A549 (cell line): ENCODE results near the gene CCDC171. TPM values are rescaled to one million over a fixed set of nuclear protein-coding genes. Genes with fewer than 3 reads are reported as not detected.

ENCODE experiments used
- ATAC-seq, 2 experiments: fragments of 200-7000 bp in 1 of 2; fragments of >200 bp in 1 of 2; cut with Nextera tagmentation in 1 of 2; cut with Tn5 transposase in 1 of 2; 3 replicates each; pipeline versions ENCODE4 v1.8.0 to v1.9.1; 2018 to 2020; ENCODE audit warnings: mild to moderate bottlenecking in 1 of 2, moderate library complexity in 1 of 2
- CTCF ChIA-PET: fragments of 300-600 bp; sonication (Branson Sonifier 250); formaldehyde crosslinking; extraction: SDS; loops from one replicate; lab custom pipeline; 2021; ENCODE audit warnings: antibody characterized with exemption, inconsistent platforms; lab: Yijun Ruan, JAX
- POLR2A ChIA-PET: fragments of 350-600 bp; formaldehyde crosslinking; extraction: SDS; loops from one replicate; lab custom pipeline; 2021; ENCODE audit warnings: antibody characterized with exemption, inconsistent platforms; lab: Yijun Ruan, JAX
- DNase-seq, 2 experiments: peaks; one replicate each; pipeline versions ENCODE4 v3.0.0 to v3.0.0-alpha.2; 2011 to 2016; ENCODE audit warnings: low read depth in 1 of 2, low spot score in 1 of 2
- FAIRE-seq: peaks from 2 replicates; lab custom pipeline; 2011; peaks lifted over from hg19 to GRCh38; lab: Jason Lieb, UNC
- H3K27ac ChIP-seq, 2 experiments: fragments of >200 bp; sonication (Bioruptor Twin); formaldehyde crosslinking; 3 replicates each; pipeline ENCODE4 v1.5.1; 2016 to 2017
- H3K4me1 ChIP-seq: fragments of >200 bp; sonication (Bioruptor Twin); formaldehyde crosslinking; 3 replicates; pipeline ENCODE4 v1.6.1; 2016
- H3K4me2 ChIP-seq: fragments of >200 bp; sonication (Bioruptor Twin); formaldehyde crosslinking; 3 replicates; pipeline ENCODE4 v1.6.1; 2016
- H3K4me3 ChIP-seq: fragments of >200 bp; sonication (Bioruptor Twin); formaldehyde crosslinking; 3 replicates; pipeline ENCODE4 v1.5.1; 2016
- H3K9me3 ChIP-seq: fragments of >200 bp; sonication (Bioruptor Twin); formaldehyde crosslinking; 3 replicates; pipeline ENCODE4 v1.6.1; 2016
- CHD2 ChIP-seq: fragments of 150-350 bp; IDR thresholded peaks from 2 replicates; pipeline ENCODE4 v1.6.1; 2014; ENCODE audit warnings: low read length; ENCODE audit not compliant: partially characterized antibody
- ESRRA ChIP-seq: fragments of 150-350 bp; IDR thresholded peaks from 2 replicates; pipeline ENCODE4 v1.6.1; 2014; ENCODE audit warnings: mild to moderate bottlenecking, low read length, borderline replicate concordance
- FOSB ChIP-seq: fragments of 250-450 bp; sonication (Bioruptor Pico); IDR thresholded peaks from 2 replicates; pipeline ENCODE4 v1.5.0; 2020; ENCODE audit warnings: mild to moderate bottlenecking, moderate library complexity
- FOSL2 ChIP-seq, 2 experiments: fragments of 450-650 bp in 1 of 2; fragments of >200 bp in 1 of 2; sonication (Bioruptor Twin) in 1 of 2; formaldehyde crosslinking; IDR thresholded peaks; 2 replicates each; pipeline versions ENCODE4 v1.5.0 to v1.6.1; 2016 to 2020; ENCODE audit warnings: mild to moderate bottlenecking in 1 of 2, moderate library complexity in 1 of 2
- HEYL ChIP-seq: fragments of 250-450 bp; sonication (Bioruptor Pico); IDR thresholded peaks from 2 replicates; pipeline ENCODE4 v1.8.0; 2021; ENCODE audit warnings: mild to moderate bottlenecking, moderate library complexity
- HOXB5 ChIP-seq: fragments of 250-450 bp; sonication (Bioruptor Pico); IDR thresholded peaks from 2 replicates; pipeline ENCODE4 v1.5.0; 2020; ENCODE audit warnings: mild to moderate bottlenecking, moderate library complexity
- JUNB ChIP-seq: fragments of >200 bp; sonication (Bioruptor Twin); formaldehyde crosslinking; IDR thresholded peaks from 2 replicates; pipeline ENCODE4 v1.6.1; 2016
- MYC ChIP-seq: IDR thresholded peaks from 2 replicates; pipeline ENCODE4 v1.6.1; 2012; ENCODE audit warnings: mild to moderate bottlenecking, inconsistent platforms, low read length, improper control_type of control experiment, borderline replicate concordance
- NR3C1 ChIP-seq: fragments of >200 bp; sonication (Bioruptor Twin); formaldehyde crosslinking; IDR thresholded peaks from 3 replicates; pipeline ENCODE4 v1.6.1; 2017
- POLR2AphosphoS2 ChIP-seq: conservative IDR thresholded peaks from 2 replicates; pipeline ENCODE4 v1.6.1; 2012; ENCODE audit warnings: low read length, improper control_type of control experiment, inconsistent platforms
- ZC3H11A ChIP-seq: fragments of 450-650 bp; IDR thresholded peaks from 2 replicates; pipeline ENCODE4 v1.6.1; 2014; ENCODE audit warnings: antibody characterized with exemption, mild to moderate bottlenecking
- WGBS: methylation state at CpG from one replicate; pipeline ENCODE4 v1.1.6; 2017; ENCODE audit errors: missing lambda C conversion rate; 5-methylcytosine and 5-hydroxymethylcytosine counted together
- polyA plus RNA-seq, 4 experiments: library from polyadenylated mRNA; depleted of rRNA in 3 of 4; stranded (reverse); fragments of >200 nt; fragmentation: RNase III in 1 of 4; extraction: RNeasy Plus Mini Kit Qiagen cat#74134 plus additional on column Dnase treatment in 1 of 4; gene quantifications; 2 replicates in 3 of 4; 3 replicates in 1 of 4; pipeline ENCODE4 v1.2.3, GENCODE V29; 2011 to 2017
- TF ChIP-seq, protein P1 (sequence below): fragments of 250-450 bp; sonication (Bioruptor Pico); IDR thresholded peaks from 2 replicates; pipeline ENCODE4 v1.5.0; 2021; ENCODE audit warnings: mild to moderate bottlenecking, moderate library complexity, borderline replicate concordance
- TF ChIP-seq, protein P2 (sequence below): fragments of 450-650 bp; IDR thresholded peaks from 2 replicates; pipeline ENCODE4 v1.6.1; 2014; ENCODE audit warnings: antibody characterized with exemption
- TF ChIP-seq, protein P3 (sequence below): fragments of 200-600 bp; sonication (generic); IDR thresholded peaks from 2 replicates; pipeline ENCODE4 v1.6.1; 2016; ENCODE audit warnings: antibody characterized with exemption, mild to moderate bottlenecking, moderate library complexity

The CCDC171 gene
- polyA plus RNA-seq, 2 of the 4 experiments (the other 2 are of a cell fraction), result 0.88 to 1.3 TPM

DNA sequence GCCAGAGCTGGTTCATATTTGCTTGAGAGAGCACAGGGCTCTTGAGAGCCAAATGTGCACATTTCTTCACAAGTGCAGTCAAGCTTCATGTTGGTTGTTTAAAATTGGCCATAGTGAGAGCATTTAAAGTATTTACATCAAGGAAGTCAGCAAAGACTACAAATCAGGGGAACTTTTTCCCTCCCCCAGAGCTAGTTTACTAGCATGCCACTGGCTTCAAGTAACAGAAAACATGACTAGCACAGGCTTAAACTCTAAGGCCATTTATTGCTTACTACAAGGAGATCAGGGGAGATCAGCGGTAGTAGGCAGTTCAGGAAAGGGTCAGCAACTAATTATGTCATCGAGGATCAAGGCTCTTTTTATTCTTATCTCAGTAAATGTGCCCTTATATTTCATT, 11.0 kb upstream of the CCDC171 start:
- no peak for ATAC-seq
- no peak for DNase-seq
- Histone ChIP-seq H3K9me3 (no peaks in the 10 kb centered on the region), H3K4me2 (no peak overlapping the region), H3K27ac (no peak overlapping the region), H3K4me1 (peaks cover 16% of the 10 kb centered on the region), H3K4me3 (no peak overlapping the region)
- ChIA-PET POLR2A (no interaction called here), CTCF (interaction anchor here (1.3 to 1.8 kb wide), 2 partner anchors 9 to 11 kb away, joined by 3 to 5 read pairs; partner anchors contain the start of gene CCDC171)
- WGBS, result 45% methylated on average over 2 of the region's 2 CpGs
- no peak for FAIRE-seq
- no peak for TF ChIP-seq FOSB (CRISPR knock-in tag)
- TF ChIP-seq MYC, result no peak
- TF ChIP-seq, protein P1, sequence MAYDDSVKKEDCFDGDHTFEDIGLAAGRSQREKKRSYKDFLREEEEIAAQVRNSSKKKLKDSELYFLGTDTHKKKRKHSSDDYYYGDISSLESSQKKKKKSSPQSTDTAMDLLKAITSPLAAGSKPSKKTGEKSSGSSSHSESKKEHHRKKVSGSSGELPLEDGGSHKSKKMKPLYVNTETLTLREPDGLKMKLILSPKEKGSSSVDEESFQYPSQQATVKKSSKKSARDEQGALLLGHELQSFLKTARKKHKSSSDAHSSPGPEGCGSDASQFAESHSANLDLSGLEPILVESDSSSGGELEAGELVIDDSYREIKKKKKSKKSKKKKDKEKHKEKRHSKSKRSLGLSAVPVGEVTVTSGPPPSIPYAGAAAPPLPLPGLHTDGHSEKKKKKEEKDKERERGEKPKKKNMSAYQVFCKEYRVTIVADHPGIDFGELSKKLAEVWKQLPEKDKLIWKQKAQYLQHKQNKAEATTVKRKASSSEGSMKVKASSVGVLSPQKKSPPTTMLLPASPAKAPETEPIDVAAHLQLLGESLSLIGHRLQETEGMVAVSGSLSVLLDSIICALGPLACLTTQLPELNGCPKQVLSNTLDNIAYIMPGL (CRISPR knock-in tag), result no peak
- TF ChIP-seq FOSL2 (IDR thresholded peaks at IDR 0.05), result no peak
- TF ChIP-seq FOSL2 (CRISPR knock-in tag; IDR thresholded peaks at IDR 0.05), result no peak
- no peak for TF ChIP-seq ZC3H11A
- no peak for TF ChIP-seq ESRRA
- TF ChIP-seq HOXB5 (CRISPR knock-in tag), result no peak

DNA sequence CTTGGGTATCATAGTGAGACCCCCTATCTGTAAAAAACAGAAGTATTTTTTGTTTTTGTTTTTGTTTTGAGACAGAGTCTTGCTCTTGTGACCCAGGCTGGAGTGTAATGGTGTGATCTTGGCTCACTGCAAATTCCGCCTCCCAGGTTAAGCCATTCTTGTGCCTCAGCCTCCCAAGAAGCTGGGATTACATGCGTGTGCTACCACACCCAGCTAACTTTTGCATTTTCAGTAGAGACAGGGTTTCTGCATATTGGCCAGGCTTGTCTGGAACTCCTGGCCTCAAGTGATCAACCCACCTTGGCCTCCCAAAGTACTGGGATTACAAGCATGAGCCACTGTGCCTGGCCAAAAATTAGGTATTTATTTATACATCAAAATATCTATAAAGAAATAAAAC, 10.2 kb upstream of the CCDC171 start:
- ChIA-PET CTCF (interaction anchor here (1.0 to 1.8 kb wide), 2 partner anchors 9 to 10 kb away, joined by 3 to 5 read pairs; partner anchors contain the start of gene CCDC171), POLR2A (interaction anchor here (0.8 to 2.4 kb wide), 3 partner anchors 10 to 32 kb away, joined by 3 to 15 read pairs (median 3); partner anchors contain the start of genes CCDC171 and PSIP1)
- WGBS, result 93% methylated on average over 2 of the region's 2 CpGs
- no peak for DNase-seq
- TF ChIP-seq ESRRA (no peak), NR3C1 (no peak), HOXB5 (CRISPR knock-in tag) (no peak), JUNB (no peak), CHD2 (no peak), POLR2AphosphoS2 (no peak), HEYL (CRISPR knock-in tag) (no peak)
- TF ChIP-seq, protein P2, sequence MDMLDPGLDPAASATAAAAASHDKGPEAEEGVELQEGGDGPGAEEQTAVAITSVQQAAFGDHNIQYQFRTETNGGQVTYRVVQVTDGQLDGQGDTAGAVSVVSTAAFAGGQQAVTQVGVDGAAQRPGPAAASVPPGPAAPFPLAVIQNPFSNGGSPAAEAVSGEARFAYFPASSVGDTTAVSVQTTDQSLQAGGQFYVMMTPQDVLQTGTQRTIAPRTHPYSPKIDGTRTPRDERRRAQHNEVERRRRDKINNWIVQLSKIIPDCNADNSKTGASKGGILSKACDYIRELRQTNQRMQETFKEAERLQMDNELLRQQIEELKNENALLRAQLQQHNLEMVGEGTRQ, result no peak
- TF ChIP-seq, protein P3, sequence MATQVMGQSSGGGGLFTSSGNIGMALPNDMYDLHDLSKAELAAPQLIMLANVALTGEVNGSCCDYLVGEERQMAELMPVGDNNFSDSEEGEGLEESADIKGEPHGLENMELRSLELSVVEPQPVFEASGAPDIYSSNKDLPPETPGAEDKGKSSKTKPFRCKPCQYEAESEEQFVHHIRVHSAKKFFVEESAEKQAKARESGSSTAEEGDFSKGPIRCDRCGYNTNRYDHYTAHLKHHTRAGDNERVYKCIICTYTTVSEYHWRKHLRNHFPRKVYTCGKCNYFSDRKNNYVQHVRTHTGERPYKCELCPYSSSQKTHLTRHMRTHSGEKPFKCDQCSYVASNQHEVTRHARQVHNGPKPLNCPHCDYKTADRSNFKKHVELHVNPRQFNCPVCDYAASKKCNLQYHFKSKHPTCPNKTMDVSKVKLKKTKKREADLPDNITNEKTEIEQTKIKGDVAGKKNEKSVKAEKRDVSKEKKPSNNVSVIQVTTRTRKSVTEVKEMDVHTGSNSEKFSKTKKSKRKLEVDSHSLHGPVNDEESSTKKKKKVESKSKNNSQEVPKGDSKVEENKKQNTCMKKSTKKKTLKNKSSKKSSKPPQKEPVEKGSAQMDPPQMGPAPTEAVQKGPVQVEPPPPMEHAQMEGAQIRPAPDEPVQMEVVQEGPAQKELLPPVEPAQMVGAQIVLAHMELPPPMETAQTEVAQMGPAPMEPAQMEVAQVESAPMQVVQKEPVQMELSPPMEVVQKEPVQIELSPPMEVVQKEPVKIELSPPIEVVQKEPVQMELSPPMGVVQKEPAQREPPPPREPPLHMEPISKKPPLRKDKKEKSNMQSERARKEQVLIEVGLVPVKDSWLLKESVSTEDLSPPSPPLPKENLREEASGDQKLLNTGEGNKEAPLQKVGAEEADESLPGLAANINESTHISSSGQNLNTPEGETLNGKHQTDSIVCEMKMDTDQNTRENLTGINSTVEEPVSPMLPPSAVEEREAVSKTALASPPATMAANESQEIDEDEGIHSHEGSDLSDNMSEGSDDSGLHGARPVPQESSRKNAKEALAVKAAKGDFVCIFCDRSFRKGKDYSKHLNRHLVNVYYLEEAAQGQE, result no peak
- FAIRE-seq, result no peak
- Histone ChIP-seq H3K27ac (0 out of 6 replicates have a peak overlapping the region, but pooled peaks of 1 of the 2 experiments have one; percentile 33), H3K4me2 (peak overlapping the region; percentile 49), H3K4me1 (peaks cover 16% of the 10 kb centered on the region), H3K4me3 (no peak overlapping the region), H3K9me3 (no peaks in the 10 kb centered on the region)
- no peak for ATAC-seq
